RWPE1 (cell line): ENCODE results near the gene GRIN3B.

Source experiments
- CTCF ChIA-PET: fragments of 350-600 bp; sonication (Branson Sonifier 250); formaldehyde crosslinking; extraction: SDS; loops from one replicate; lab custom pipeline; 2021; lab: Yijun Ruan, JAX
- POLR2A ChIA-PET: fragments of 400-600 bp; formaldehyde crosslinking; extraction: SDS; loops from one replicate; lab custom pipeline; 2020; ENCODE audit warnings: antibody characterized with exemption; ENCODE audit not compliant: low non-redundant PET; lab: Yijun Ruan, JAX
- DNase-seq: peaks from one replicate; pipeline ENCODE4 v3.0.0; 2012; ENCODE audit warnings: low spot score
- H3K27ac ChIP-seq: fragments of 450-650 bp; 2 replicates; pipeline ENCODE4 v1.5.1; 2017
- CTCF ChIP-seq: fragments of 450-650 bp; conservative IDR thresholded peaks from 2 replicates; pipeline ENCODE4 v1.5.1; 2017; ENCODE audit warnings: low read depth, mild to moderate bottlenecking

GRIN3B gene

DNA sequence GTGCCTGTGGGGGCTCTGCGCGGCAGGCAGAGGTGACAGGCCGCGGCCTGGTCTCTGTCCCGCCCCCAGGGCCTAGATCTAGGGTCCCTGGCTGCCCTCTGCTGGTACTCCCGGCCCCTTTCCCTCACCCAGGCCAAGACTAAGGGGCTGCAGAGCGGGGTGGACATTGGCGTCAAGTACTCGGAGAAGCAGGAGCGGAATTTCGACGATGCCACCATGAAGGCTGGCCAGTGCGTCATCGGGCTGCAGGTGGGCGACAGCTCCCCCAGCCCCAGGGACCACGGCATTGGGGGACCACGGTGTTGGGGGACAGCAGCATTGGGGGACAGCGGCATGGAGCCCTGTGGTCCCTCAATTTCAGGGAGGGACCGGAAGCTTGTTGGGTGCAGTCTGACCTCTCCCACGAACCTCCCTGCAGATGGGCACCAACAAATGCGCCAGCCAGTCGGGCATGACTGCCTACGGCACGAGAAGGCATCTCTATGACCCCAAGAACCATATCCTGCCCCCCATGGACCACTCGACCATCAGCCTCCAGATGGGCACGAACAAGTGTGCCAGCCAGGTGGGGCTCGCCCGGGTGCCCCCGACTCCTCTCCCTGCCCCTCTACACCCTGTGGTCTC is 35.9 kb downstream of the GRIN3B start:
- ChIA-PET POLR2A (no interaction called here), CTCF (interaction anchor here (0.6 kb wide), 1 partner anchor 34 kb away, joined by 3 read pairs; no protein-coding TSS in a partner anchor)
- TF ChIP-seq CTCF: no peak
- peak overlapping the region; percentile 81 for H3K27ac ChIP-seq
- DNase-seq: no peak

DNA sequence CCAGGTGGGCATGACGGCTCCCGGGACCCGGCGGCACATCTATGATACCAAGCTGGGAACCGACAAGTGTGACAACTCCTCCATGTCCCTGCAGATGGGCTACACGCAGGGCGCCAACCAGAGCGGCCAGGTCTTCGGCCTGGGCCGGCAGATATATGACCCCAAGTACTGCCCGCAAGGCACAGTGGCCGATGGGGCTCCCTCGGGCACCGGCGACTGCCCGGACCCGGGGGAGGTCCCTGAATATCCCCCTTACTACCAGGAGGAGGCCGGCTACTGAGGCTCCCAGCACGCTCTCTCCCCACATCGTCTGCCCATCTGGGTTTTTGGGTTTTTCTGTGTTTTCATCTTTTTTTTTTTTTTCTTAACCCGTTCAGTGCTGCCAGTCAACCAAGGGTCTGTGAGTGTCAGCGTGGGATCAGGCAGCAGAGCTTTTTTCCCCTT is 37.4 kb downstream of the GRIN3B start:
- DNase-seq: no peak
- ChIA-PET POLR2A (no interaction called here), CTCF (interaction anchor here (1.2 kb wide), 1 partner anchor 9 kb away, joined by 5 read pairs; no protein-coding TSS in a partner anchor)
- no peak for TF ChIP-seq CTCF
- peak overlapping the region; percentile 81 for H3K27ac ChIP-seq

GRCh38 chr19:1038978-1039645 is 38.9 kb downstream of the GRIN3B start:
- DNase-seq: no peak
- CTCF ChIA-PET: interaction anchor here (0.6 kb wide), 1 partner anchor 206 kb away, joined by 3 read pairs; no protein-coding TSS in a partner anchor
- peak overlapping the region; percentile 81 for H3K27ac ChIP-seq
- TF ChIP-seq CTCF: no peak
- POLR2A ChIA-PET: interaction anchor here (1.6 kb wide), 1 partner anchor 11 kb away, joined by 11 read pairs; no protein-coding TSS in a partner anchor

- peak; percentile 96 for DNase-seq
- TF ChIP-seq CTCF: no peak
- peak within 1 kb of the TSS; percentile 81 for H3K27ac ChIP-seq
- ChIA-PET CTCF (no interaction called here), POLR2A (interaction anchor here (0.5 to 1.6 kb wide), 2 partner anchors 12 to 25 kb away, joined by 3 to 11 read pairs; no protein-coding TSS in a partner anchor)
Measured at GRCh38 chr19:1039646-1040475, 39.6 kb downstream of the GRIN3B start, which contains the start of gene ABCA7. Gene ABCA7, plus strand, starts transcription at chr19:1040107. Its CDS starts 1,255 bp downstream, at chr19:1041362.

- ChIA-PET CTCF (interaction anchor here (0.6 kb wide), 1 partner anchor 184 kb away, joined by 3 read pairs; no protein-coding TSS in a partner anchor), POLR2A (interaction anchor here (0.5 to 1.6 kb wide), 3 partner anchors 13 to 63 kb away, joined by 3 to 11 read pairs (median 3); partner anchors contain the start of gene GPX4)
- no peak for TF ChIP-seq CTCF
- peak overlapping the region; percentile 81 for H3K27ac ChIP-seq
- DNase-seq: peak; percentile 99
Measured at GRCh38 chr19:1040476-1041271, 40.5 kb downstream of the GRIN3B start.
